Stimulated activated CD8-positive, alpha-beta memory T cell treated with anti-CD3 and anti-CD28 coated beads, Interleukin-4, amount 100 ng/mL, for 24 hours (primary cell): ENCODE data around the gene TWIST2.

ENCODE experiments used
- DNase-seq: peaks from one replicate; pipeline ENCODE4 v3.0.0-alpha.2; 2020; ENCODE audit warnings: low read depth

Gene TWIST2

GRCh38 chr2:238941262-238941792 is 93.4 kb downstream of the TWIST2 start:
- DNase-seq = no peak

- DNase-seq = no peak
These were observed 94.3 kb downstream of the TWIST2 start for GRCh38 chr2:238942080-238942725.

- no peak for DNase-seq
These were observed 94.9 kb downstream of the TWIST2 start for GRCh38 chr2:238942726-238943300.

GRCh38 chr2:238943338-238944067 is 95.6 kb downstream of the TWIST2 start:
- no peak for DNase-seq

- DNase-seq = no peak
These were observed 97.7 kb downstream of the TWIST2 start for GRCh38 chr2:238945433-238946150.

GRCh38 chr2:238946318-238947242 is 98.7 kb downstream of the TWIST2 start:
- DNase-seq = no peak

GRCh38 chr2:238947243-238947760 is 99.4 kb downstream of the TWIST2 start:
- DNase-seq = no peak

GRCh38 chr2:238947920-238948710 is 100.2 kb downstream of the TWIST2 start:
- no peak for DNase-seq

- no peak for DNase-seq
These were observed 101.1 kb downstream of the TWIST2 start for GRCh38 chr2:238948765-238949641.

GRCh38 chr2:238949710-238950345 is 101.9 kb downstream of the TWIST2 start:
- no peak for DNase-seq

GRCh38 chr2:238950551-238950950 is 102.7 kb downstream of the TWIST2 start:
- no peak for DNase-seq

GRCh38 chr2:238952261-238952919 is 104.5 kb downstream of the TWIST2 start:
- no peak for DNase-seq

- no peak for DNase-seq
These were observed 107.1 kb downstream of the TWIST2 start for GRCh38 chr2:238954841-238955591.

GRCh38 chr2:238955648-238956531 is 108.0 kb downstream of the TWIST2 start:
- no peak for DNase-seq

- DNase-seq = no peak
These were observed 108.8 kb downstream of the TWIST2 start for GRCh38 chr2:238956676-238957075.
